CD14-positive monocyte (primary cell): ENCODE measurements around the gene LIMA1. TPM values are rescaled to one million over a fixed set of nuclear protein-coding genes. Genes with fewer than 3 reads are reported as not detected.

Source experiments
- DNase-seq, 3 donors: peaks; one replicate each; pipeline ENCODE4 v3.0.0-alpha.2; 2011 to 2022
- H2AFZ ChIP-seq: 2 replicates; pipeline ENCODE4 v1.6.0; 2012; ENCODE audit warnings: mild to moderate bottlenecking, low read depth, low read length, inconsistent platforms; ENCODE audit not compliant: insufficient read depth, poor library complexity, severe bottlenecking
- H3K27ac ChIP-seq, 2 donors: 1 replicate in 1 of 2; 2 replicates in 1 of 2; pipeline ENCODE4 v1.5.1; 2012 to 2013; ENCODE audit warnings: low read length in 2 of 2, control low read depth in 1 of 2, inconsistent platforms in 1 of 2, low read depth in 1 of 2, mild to moderate bottlenecking in 1 of 2
- H3K27me3 ChIP-seq, 2 donors: one replicate each; pipeline versions ENCODE4 v1.6.0 to v1.6.1; 2011 to 2013; ENCODE audit warnings: low read length in 2 of 2; ENCODE audit not compliant: control insufficient read depth in 2 of 2, insufficient read depth in 2 of 2
- H3K36me3 ChIP-seq, 2 donors: replicated peaks in 1 of 2; 1 replicate in 1 of 2; 2 replicates in 1 of 2; pipeline versions ENCODE4 v1.5.1 to v1.6.1; 2012 to 2013; ENCODE audit warnings: low read length in 2 of 2, control low read depth in 1 of 2, inconsistent platforms in 1 of 2, mild to moderate bottlenecking in 1 of 2; ENCODE audit not compliant: insufficient read depth in 2 of 2, control insufficient read depth in 1 of 2
- H3K4me1 ChIP-seq, 2 donors: 1 replicate in 1 of 2; 2 replicates in 1 of 2; pipeline versions ENCODE4 v1.5.1 to v1.6.1; 2012 to 2013; ENCODE audit warnings: low read length in 2 of 2, control low read depth in 1 of 2, inconsistent platforms in 1 of 2, mild to moderate bottlenecking in 1 of 2, moderate library complexity in 1 of 2; ENCODE audit not compliant: insufficient read depth in 2 of 2, control insufficient read depth in 1 of 2
- H3K4me2 ChIP-seq: replicated peaks from 2 replicates; pipeline ENCODE3; 2012; ENCODE audit warnings: low read length, moderate library complexity, mild to moderate bottlenecking; ENCODE audit not compliant: poor library complexity, severe bottlenecking; ENCODE audit errors: extremely low read depth
- H3K4me3 ChIP-seq, 3 experiments: fragments of 200-600 bp in 1 of 3; sonication (generic) in 1 of 3; replicated peaks in 1 of 3; 1 replicate in 2 of 3; 2 replicates in 1 of 3; pipeline ENCODE4 v1.5.1; 2011 to 2013; ENCODE audit warnings: low read length in 3 of 3, mild to moderate bottlenecking in 3 of 3, control low read depth in 2 of 3, low read depth in 2 of 3, inconsistent platforms in 1 of 3, moderate library complexity in 1 of 3
- H3K79me2 ChIP-seq: 2 replicates; pipeline ENCODE4 v1.6.0; 2012; ENCODE audit warnings: mild to moderate bottlenecking, control low read depth, inconsistent platforms, low read length, moderate library complexity; ENCODE audit not compliant: insufficient read depth
- H3K9ac ChIP-seq: 2 replicates; pipeline ENCODE4 v1.6.0; 2017; ENCODE audit warnings: low read length, mild to moderate bottlenecking; ENCODE audit not compliant: insufficient read depth, poor library complexity, severe bottlenecking
- H3K9me3 ChIP-seq, 2 donors: replicated peaks in 1 of 2; 1 replicate in 1 of 2; 2 replicates in 1 of 2; pipeline versions ENCODE4 v1.5.1 to v1.6.1; 2012 to 2013; ENCODE audit warnings: low read length in 2 of 2, control low read depth in 1 of 2; ENCODE audit not compliant: control insufficient read depth in 1 of 2, insufficient read depth in 1 of 2
- H4K20me1 ChIP-seq: 2 replicates; pipeline ENCODE4 v1.6.0; 2012; ENCODE audit warnings: mild to moderate bottlenecking, low read length, control low read depth, moderate library complexity; ENCODE audit not compliant: insufficient read depth
- H3K27ac Mint-ChIP-seq, 7 donors: one replicate each; pipeline ENCODE4 v1.8.0; 2020; ENCODE audit warnings: mild to moderate bottlenecking in 7 of 7, mixed read lengths in 7 of 7, moderate library complexity in 6 of 7, inconsistent platforms in 2 of 7
- H3K27me3 Mint-ChIP-seq, 3 donors: one replicate each; pipeline ENCODE4 v1.8.0; 2021 to 2022; ENCODE audit warnings: low read depth in 3 of 3, mild to moderate bottlenecking in 3 of 3, mixed read lengths in 3 of 3, moderate library complexity in 3 of 3, inconsistent platforms in 1 of 3
- H3K36me3 Mint-ChIP-seq, 2 donors: one replicate each; pipeline ENCODE4 v1.8.0; 2020; ENCODE audit warnings: mixed read lengths in 2 of 2, inconsistent platforms in 1 of 2, mild to moderate bottlenecking in 1 of 2
- H3K4me1 Mint-ChIP-seq: one replicate; pipeline ENCODE4 v1.8.0; 2020; ENCODE audit warnings: mild to moderate bottlenecking, mixed read lengths
- H3K4me3 Mint-ChIP-seq, 2 donors: one replicate each; pipeline ENCODE4 v1.8.0; 2020; ENCODE audit warnings: mild to moderate bottlenecking in 2 of 2, mixed read lengths in 2 of 2, moderate library complexity in 1 of 2
- H3K9me3 Mint-ChIP-seq, 7 donors: one replicate each; pipeline ENCODE4 v1.8.0; 2020 to 2022; ENCODE audit warnings: mixed read lengths in 7 of 7, mild to moderate bottlenecking in 6 of 7, moderate library complexity in 6 of 7, inconsistent platforms in 2 of 7
- CTCF ChIP-seq: fragments of 200-600 bp; IDR thresholded peaks from one replicate; pipeline ENCODE4 v1.8.0; 2022; ENCODE audit warnings: antibody characterized with exemption, mild to moderate bottlenecking
- WGBS: methylation state at CpG from one replicate; pipeline ENCODE4 v1.1.5; 2013; ENCODE audit warnings: missing lambda C conversion rate; ENCODE audit not compliant: insufficient coverage; 5-methylcytosine and 5-hydroxymethylcytosine counted together
- intact Hi-C, 2 donors: fragments of 100-400 bp; cut with micrococcal nuclease; formaldehyde crosslinking; loops; one replicate each; pipeline versions ENCODE4 v1.15.0 to v1.15.1; 2023
- polyA plus RNA-seq, 3 donors: library from polyadenylated mRNA; depleted of rRNA in 1 of 3; unstranded in 2 of 3; stranded (reverse) in 1 of 3; fragments of 300-500 nt in 2 of 3; fragments of >200 nt in 1 of 3; fragmentation: Illumina TruSeq in 2 of 3; gene quantifications; 1 replicate in 2 of 3; 2 replicates in 1 of 3; pipeline ENCODE4 v1.2.3, GENCODE V29; 2012 to 2021

LIMA1 gene
- polyA plus RNA-seq, 3 donors = 0.24 to 0.62 (median 0.51) TPM

- no CpG with 5 or more reads among the region's 1 CpG for WGBS
- H3K4me1 Mint-ChIP-seq = no peaks in the 10 kb centered on the region
- H3K4me3 ChIP-seq = no peak overlapping the region
- no peaks in the 10 kb centered on the region for H3K9me3 ChIP-seq
- no peak overlapping the region for H3K27ac Mint-ChIP-seq
- no peaks in the 10 kb centered on the region for H4K20me1 ChIP-seq
- H3K27me3 ChIP-seq = no peaks in the 10 kb centered on the region
- intact Hi-C loops = no loop called here
- H3K27me3 Mint-ChIP-seq = peaks cover 0 to 3% (median 0%) of the 10 kb centered on the region in 3 donors
- no peak for TF ChIP-seq CTCF
- no peak overlapping the region for H3K27ac ChIP-seq
- H3K36me3 Mint-ChIP-seq = peaks cover 0 to 1% of the 10 kb centered on the region in 2 donors
- no peak overlapping the region for H3K9ac ChIP-seq
- H3K4me1 ChIP-seq = no peaks in the 10 kb centered on the region
- no peak overlapping the region for H3K4me3 Mint-ChIP-seq
- H3K9me3 Mint-ChIP-seq = peaks cover 0 to 2% (median 0%) of the 10 kb centered on the region in 7 donors
- H2AFZ ChIP-seq = no peak overlapping the region
- no peaks in the 10 kb centered on the region for H3K36me3 ChIP-seq
- no peak for DNase-seq
- no peak overlapping the region for H3K4me2 ChIP-seq
- H3K79me2 ChIP-seq = no peaks in the 10 kb centered on the region
These were observed 96.6 kb downstream of the LIMA1 start for GRCh38 chr12:50186681-50187080.

GRCh38 chr12:50185970-50186663 is 97.2 kb downstream of the LIMA1 start:
- intact Hi-C loops = no loop called here
- Mint-ChIP-seq H3K9me3 (peaks cover 0 to 2% (median 0%) of the 10 kb centered on the region in 7 donors), H3K4me3 (no peak overlapping the region), H3K36me3 (peaks cover 2 to 7% of the 10 kb centered on the region in 2 donors), H3K27me3 (peaks cover 0 to 3% (median 0%) of the 10 kb centered on the region in 3 donors), H3K4me1 (no peaks in the 10 kb centered on the region), H3K27ac (no peak overlapping the region)
- no peak overlapping the region for H2AFZ ChIP-seq
- H3K4me1 ChIP-seq = no peaks in the 10 kb centered on the region
- no peak overlapping the region for H3K4me2 ChIP-seq
- H3K4me3 ChIP-seq = no peak overlapping the region
- no peak for TF ChIP-seq CTCF
- H3K27me3 ChIP-seq = no peaks in the 10 kb centered on the region
- no peaks in the 10 kb centered on the region for H4K20me1 ChIP-seq
- no peak overlapping the region for H3K9ac ChIP-seq
- H3K79me2 ChIP-seq = no peaks in the 10 kb centered on the region
- no peaks in the 10 kb centered on the region for H3K36me3 ChIP-seq
- WGBS = 100% methylated on average over 3 of the region's 6 CpGs
- no peaks in the 10 kb centered on the region for H3K9me3 ChIP-seq
- no peak for DNase-seq
- no peak overlapping the region for H3K27ac ChIP-seq
